NCI-H2081 (cell line): ENCODE results near the gene USHBP1.
"Not testable (repeated sequence)": the region's sequence is repeated elsewhere in the genome, so short reads cannot be mapped to it uniquely, and the experiment has no call there.

ENCODE experiments used
- DNase-seq, 2 experiments: peaks; one replicate each; lab custom pipeline; 2025; lab: John Stamatoyannopoulos, UW

The USHBP1 gene

DNA sequence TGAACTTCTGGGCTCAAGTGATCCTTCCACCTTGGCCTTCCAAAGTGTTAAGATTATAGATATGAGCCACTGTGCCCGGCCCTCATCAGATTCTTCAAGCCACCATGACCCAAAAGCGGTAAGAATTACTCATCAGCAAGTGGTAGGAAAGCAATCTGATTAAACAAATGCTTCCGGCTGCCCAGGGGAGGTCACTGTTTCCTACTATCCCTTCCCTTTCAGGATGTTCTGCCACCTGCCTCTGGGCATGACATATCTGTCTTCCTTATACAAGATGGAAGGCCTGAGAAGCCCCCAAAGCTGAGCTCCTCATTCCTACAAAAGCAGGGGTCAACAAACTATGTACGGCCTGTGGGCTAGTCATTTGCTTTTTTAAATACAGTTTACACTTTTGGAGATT, 31.7 kb upstream of the USHBP1 start:
- DNase-seq, result no peak

DNA sequence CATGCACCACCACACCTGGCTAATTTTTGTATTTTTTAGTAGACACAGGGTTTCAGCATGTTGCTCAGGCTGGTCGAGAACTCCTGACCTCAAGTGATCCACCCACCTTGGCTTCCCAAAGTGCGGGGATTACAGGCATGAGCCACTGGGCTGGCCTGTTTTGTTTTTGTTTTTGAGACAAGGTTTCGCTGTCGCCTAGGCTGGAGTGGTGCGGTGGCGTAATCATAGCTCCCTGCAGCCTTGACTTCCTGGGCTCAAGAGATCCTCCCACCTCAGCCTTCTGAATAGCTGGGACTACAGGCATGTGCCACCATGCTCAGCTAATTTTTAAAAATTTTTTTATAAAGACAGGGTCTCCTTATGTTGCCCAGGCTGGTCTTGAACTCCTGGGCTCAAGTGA, 31.0 kb upstream of the USHBP1 start:
- DNase-seq, result not testable (repeated sequence)

DNA sequence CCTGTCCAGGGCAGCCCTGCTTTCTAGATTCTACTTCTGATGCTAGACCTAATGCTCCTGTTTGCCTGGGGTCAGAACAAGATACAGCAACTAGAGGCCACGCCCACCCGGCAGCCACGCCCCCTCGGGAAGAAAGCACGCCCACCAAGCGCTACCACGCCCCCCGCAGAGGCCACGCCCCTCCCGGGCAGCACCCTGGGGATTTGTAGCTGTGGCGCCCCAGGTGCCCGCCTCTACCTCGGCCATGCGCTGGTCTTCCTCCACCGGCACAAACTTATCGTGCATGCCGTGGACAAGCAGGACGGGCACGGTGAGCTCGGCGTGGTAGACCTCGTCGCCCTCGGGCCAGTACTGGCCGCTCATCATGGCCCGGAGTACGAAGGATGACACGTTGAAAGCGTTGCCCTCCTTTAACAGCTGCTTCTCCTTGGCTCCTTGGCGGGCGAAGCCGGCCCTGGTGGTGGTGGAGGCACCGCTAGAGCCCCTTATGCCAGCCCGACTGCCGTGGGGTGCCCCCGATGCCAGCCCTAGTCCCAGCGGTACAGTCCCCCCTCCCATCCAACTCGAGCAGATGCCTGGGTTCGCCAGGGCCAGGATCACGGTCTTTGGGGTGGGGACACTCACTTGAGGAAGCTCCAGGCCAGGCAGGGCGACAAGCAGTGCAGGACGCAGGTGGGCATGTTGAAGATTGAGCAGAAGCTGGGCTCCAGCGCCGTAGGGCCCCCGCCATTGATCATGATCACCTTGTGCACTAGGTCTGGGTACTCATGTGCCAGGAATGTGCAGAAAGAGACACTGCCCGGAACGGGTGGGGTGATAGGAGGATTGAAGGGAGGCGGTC, 29.7 kb upstream of the USHBP1 start:
- no peak for DNase-seq

- DNase-seq, result no peak
Observed at GRCh38 chr19:17293605-17294004, 29.1 kb upstream of the USHBP1 start.

DNA sequence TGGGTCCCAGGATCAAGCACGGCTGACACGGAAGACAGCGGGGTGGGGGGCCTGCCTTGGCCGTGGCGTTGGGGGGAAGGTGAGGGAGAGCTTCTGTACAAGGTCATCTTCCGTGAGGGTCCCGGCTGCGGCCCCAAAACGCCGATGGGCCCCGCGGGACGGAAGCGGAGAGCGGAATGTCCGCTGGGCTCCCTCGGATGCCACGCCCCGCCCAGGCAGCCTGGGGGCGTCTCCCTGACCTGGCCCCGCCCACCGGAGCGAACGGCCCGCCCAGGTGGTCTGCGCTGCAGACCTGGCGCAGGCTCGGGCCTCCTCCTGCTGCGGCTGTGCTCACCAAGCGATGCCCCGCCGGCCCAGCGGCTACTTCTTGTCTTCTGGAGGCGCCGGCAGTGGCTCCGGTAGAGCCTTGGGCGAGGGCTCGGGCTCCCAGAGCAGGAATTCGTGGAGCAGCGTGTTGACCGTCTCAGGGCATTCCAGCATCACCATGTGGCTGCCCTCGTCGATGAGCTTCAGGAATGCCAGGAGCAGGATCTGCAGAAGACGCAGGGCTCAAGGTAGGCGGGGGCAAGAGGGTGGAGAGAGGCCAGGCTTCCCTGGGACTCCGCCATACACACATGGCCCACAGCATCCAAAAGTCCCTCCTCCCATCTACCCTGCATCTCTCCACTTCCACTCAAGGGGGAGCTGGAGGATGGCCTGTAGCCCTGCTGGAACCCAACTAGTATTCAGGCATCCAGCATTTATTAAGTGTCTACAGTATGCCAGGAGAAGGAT, 27.9 kb upstream of the USHBP1 start:
- DNase-seq, result no peak

- DNase-seq, result peak in 1 of 2 experiments; percentile 30
Observed at GRCh38 chr19:17289489-17289888, 24.9 kb upstream of the USHBP1 start.

DNA sequence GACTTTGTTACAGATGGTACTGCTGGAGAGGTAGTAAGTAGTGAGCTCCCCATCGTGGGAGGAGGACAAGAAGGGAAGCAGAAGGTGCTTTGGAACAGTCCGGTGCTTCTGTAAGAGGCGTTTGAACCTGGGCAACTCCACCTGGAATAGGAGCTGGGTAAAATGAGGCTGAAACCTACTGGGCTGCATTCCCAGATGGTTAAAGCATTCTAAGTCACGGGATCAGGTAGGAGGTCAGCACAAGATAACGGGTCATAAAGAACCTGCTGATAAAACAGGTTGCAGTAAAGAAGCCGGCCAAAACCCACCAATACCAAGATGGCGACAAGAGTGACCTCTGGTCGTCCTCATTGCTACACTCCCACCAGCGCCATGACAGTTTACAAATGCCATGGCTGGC, 22.2 kb upstream of the USHBP1 start:
- no peak for DNase-seq

- no peak for DNase-seq
Observed at GRCh38 chr19:17286263-17286662, 21.7 kb upstream of the USHBP1 start.

GRCh38 chr19:17285415-17286135, 21.0 kb upstream of the USHBP1 start:
- no peak for DNase-seq

GRCh38 chr19:17283504-17283996, 19.0 kb upstream of the USHBP1 start:
- DNase-seq, result no peak

DNA sequence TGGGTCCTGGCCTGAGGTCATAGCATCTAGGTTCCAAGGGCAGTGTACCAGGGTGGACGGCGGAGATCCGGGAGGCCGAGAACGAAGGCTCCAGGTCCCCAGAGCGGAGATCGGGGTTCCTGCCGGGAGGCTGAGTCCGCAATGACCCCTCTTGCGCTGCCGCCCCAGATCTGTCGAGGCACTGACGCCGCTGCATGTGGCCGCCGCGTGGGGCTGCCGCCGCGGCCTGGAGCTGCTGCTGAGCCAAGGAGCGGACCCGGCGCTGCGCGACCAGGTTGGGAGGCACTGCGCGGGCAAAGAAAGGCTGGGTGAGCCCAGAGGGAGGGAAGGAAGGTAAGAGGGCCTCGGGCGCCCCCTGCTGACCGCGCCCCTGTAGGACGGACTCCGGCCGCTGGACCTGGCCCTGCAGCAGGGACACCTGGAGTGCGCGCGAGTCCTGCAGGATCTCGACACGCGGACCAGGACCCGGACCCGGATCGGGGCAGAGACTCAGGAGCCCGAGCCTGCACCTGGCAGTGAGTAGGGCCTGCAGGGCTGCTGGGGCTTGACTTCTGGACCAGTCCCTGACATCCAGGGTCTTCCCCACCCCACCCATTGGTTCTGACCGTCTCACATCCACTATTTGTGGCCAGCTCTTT, 18.1 kb upstream of the USHBP1 start:
- peak; percentile 79 to 81 for DNase-seq

GRCh38 chr19:17281391-17282304, 17.1 kb upstream of the USHBP1 start, which contains the start of gene ANKLE1:
Gene ANKLE1, plus strand, starts transcription at chr19:17281901. Its CDS starts 20 bp downstream, at chr19:17281921.
- DNase-seq, result no peak

GRCh38 chr19:17279436-17279835, 14.9 kb upstream of the USHBP1 start:
- no peak for DNase-seq

DNA sequence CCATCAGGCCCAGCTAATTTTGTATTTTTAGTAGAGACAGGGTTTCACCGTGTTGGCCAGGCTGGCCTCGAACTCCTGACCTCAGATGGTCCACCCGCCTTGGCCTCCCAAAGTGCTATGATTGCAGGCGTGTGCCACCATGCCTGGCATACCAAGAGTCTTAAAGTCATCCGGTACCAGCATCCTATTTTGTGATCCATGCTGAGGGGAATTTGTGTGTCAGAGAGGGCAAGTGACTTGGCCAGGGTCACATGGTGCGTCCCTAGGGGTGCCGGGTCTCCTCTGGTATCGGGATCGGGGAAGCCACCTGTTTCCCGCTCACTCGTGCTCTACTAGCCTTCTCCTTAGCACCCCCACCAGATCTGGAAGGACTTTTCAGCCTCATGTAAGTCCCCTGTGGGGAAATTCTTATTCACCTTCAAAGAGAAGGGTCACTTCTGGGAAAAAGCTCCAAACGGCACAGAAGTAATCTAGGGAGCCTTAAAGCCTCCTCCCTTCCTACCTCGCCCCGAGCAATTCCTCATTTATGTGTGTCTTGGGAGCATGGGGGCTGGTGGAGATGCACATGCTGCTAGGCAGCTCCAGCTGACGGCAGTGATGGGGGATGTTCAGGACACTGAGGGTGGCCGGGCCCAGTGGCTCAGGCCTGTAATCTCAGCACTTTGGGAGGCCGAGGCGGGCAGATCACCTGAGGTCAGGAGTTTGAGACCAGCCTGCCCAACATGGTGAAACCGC, 11.1 kb upstream of the USHBP1 start:
- DNase-seq, result no peak

GRCh38 chr19:17274892-17275291, 10.3 kb upstream of the USHBP1 start:
- not testable (repeated sequence) for DNase-seq

GRCh38 chr19:17268754-17269153, 4.2 kb upstream of the USHBP1 start:
- DNase-seq, result no peak

DNA sequence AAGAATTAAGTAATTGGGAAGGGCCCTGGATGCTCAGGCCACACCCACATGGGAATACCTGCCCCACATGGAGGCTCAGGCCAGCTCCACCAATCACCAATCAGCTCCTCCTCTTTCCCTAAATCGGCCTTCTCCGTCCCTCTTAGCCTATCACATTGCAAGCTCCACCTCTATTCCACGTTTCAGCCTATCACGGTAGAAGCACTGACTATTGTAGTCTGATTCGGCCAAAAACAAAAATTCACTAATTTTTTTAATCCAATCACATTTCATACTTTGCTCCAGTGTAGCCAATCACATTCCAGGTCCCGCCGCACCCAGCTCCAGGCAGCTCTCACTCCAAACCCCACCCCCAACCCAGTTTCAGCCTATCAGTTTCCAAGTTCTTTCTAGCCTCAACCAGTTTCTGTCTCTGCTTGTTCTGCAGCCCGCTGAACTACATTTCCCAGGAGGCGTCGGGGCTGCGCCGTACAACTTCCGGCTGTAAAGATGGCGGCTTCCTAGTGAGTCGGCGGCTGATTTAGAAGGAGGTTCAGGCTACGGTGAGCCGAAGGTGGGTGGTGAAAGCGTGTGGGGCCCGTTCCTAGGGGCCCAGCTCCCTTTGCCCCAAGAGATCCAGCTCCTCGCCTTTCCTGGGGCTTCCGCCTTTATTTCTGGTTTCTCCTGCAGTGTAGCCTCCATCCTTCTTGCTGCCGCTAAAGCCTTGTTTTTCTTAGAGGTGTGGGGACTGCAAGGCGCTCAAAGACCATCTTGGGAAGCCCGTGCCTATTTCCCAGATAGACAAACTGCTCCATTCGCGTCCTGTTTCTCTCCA, 2.6 kb upstream of the USHBP1 start, which contains the start of gene BABAM1:
Gene BABAM1, plus strand, starts transcription at position 469 of the 814 bp plus-strand sequence. CDS start 1,364 bp downstream, outside the sequence.
- peak; percentile 94 to 99 for DNase-seq

DNA sequence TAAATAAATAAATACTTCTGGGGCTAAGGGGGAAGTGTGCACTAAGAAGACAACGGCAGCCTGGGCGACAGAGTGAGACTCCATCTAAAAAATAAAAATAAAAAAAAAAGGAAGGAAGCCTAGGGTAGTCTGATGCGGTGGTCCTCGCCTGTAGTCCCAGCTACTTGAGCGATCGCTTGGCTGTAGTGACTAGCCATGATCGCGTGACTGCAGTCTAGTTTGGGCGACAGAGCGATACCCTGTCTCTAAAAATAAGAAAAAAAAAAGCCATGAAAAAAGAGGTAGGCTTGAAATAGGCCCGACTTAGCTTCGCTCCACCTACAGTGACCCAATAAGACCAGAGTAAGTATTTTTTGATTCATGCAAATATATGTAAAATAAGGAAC, 2.0 kb upstream of the USHBP1 start:
- DNase-seq, result no peak

- DNase-seq, result no peak
Observed at GRCh38 chr19:17266026-17266425, 1.5 kb upstream of the USHBP1 start.
